Mucosa of rectum (tissue), 2 donors: ENCODE measurements around the gene MAP2.

Experiments used
- H3K27ac ChIP-seq, 2 donors: one replicate each; pipeline ENCODE4 v1.7.0; 2013; ENCODE audit warnings: inconsistent platforms in 2 of 2, low read depth in 2 of 2, low read length in 2 of 2
- H3K27me3 ChIP-seq, 2 donors: one replicate each; pipeline ENCODE4 v1.7.0; 2013; ENCODE audit warnings: low read length in 2 of 2; ENCODE audit not compliant: control insufficient read depth in 2 of 2, insufficient read depth in 2 of 2
- H3K36me3 ChIP-seq, 2 donors: one replicate each; pipeline ENCODE4 v1.7.0; 2013; ENCODE audit warnings: low read length in 2 of 2; ENCODE audit not compliant: control insufficient read depth in 2 of 2, insufficient read depth in 2 of 2
- H3K4me1 ChIP-seq, 2 donors: one replicate each; pipeline ENCODE4 v1.7.0; 2013; ENCODE audit warnings: low read length in 2 of 2, mild to moderate bottlenecking in 1 of 2; ENCODE audit not compliant: control insufficient read depth in 2 of 2, insufficient read depth in 2 of 2
- H3K4me3 ChIP-seq, 2 donors: one replicate each; pipeline ENCODE4 v1.7.0; 2013; ENCODE audit warnings: low read length in 2 of 2
- H3K9ac ChIP-seq, 2 donors: one replicate each; pipeline ENCODE4 v1.7.0; 2013; ENCODE audit warnings: low read length in 2 of 2, low read depth in 1 of 2, mild to moderate bottlenecking in 1 of 2
- H3K9me3 ChIP-seq, 2 donors: one replicate each; pipeline ENCODE4 v1.7.0; 2013; ENCODE audit warnings: low read length in 2 of 2; ENCODE audit not compliant: control insufficient read depth in 2 of 2
- donor health status: healthy.
- donor health status: Normal muscosa, but diverticular disease.

The MAP2 gene

GRCh38 chr2:209637293-209637692 is 213.4 kb downstream of the MAP2 start:
- Histone ChIP-seq H3K9me3 (no peaks in the 10 kb centered on the region), H3K4me1 (no peaks in the 10 kb centered on the region), H3K27ac (no peak overlapping the region), H3K27me3 (no peaks in the 10 kb centered on the region), H3K9ac (no peak overlapping the region), H3K4me3 (no peak overlapping the region), H3K36me3 (no peaks in the 10 kb centered on the region)

DNA sequence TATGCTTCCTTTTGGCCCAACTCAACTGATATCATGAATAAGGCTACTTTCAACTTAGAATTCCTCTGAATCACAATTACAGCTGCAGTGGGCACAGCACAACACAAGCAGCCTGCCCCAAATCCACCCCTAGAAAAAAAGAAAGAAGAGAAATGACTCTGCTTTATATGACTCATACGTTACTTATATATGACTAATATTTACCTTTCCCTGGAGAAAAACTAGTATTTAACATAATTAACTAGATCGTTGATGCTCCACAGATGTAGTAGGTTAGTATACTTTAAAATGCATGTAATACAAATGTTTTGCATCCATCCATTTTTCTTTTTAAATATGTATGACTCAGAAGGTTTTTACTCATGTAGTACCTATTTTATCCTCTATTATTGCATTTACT is 214.5 kb downstream of the MAP2 start:
- Histone ChIP-seq H3K4me1 (no peaks in the 10 kb centered on the region), H3K4me3 (no peak overlapping the region), H3K9ac (no peak overlapping the region), H3K27ac (no peak overlapping the region), H3K27me3 (no peaks in the 10 kb centered on the region), H3K36me3 (no peaks in the 10 kb centered on the region), H3K9me3 (no peaks in the 10 kb centered on the region)

DNA sequence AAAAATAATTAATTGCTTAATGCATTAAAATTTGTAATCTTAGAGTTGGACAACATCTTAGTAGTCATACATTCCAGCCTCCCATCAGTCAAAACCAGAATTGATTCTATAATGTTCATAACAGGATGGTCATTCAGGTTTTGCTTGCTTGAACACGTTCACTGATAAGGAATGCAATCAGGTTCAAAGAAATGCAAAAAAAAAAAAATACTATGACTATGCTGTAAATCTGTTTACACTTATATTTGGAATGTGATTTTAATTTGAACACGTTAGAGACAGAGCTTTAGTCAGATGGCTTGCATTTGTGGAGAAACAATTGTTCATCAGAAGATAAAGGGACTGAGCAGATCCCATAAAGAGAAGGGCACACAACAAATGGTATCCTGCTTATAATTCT is 216.5 kb downstream of the MAP2 start:
- Histone ChIP-seq H3K9ac (no peak overlapping the region), H3K27me3 (no peaks in the 10 kb centered on the region), H3K4me3 (no peak overlapping the region), H3K27ac (no peak overlapping the region), H3K4me1 (no peaks in the 10 kb centered on the region), H3K9me3 (no peaks in the 10 kb centered on the region), H3K36me3 (no peaks in the 10 kb centered on the region)

DNA sequence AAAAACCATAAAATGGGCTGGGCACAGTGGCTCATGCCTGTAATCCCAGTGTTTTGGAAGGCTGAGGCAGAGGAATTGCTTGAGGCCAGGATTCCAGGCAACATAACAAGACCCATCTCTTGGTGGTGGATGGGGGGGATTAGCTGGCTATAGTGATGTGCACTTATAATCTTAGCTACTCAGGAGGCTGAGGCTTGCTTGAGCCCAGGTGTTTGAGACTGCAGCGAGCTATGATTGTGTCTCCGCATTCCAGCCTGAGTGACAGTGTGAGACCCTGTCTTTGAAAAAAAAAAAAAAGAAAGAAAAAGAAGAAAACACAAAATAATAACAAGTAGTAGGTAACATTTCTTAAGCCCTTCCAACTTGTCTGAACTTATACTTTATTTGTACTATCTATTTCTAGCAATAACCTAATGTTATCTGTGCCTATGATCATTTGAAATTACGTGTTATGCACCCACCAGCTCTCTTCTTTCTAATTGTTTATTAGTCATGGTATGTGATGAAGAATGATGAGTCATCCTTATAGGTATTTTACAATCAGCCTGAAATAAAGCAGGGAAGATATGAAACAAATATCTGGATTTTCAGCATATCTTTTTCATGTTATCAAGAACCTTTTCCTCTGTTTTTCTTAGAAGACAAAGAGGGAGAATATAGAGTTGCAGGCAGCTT is 218.4 kb downstream of the MAP2 start:
- Histone ChIP-seq H3K4me1 (no peaks in the 10 kb centered on the region), H3K9me3 (no peaks in the 10 kb centered on the region), H3K4me3 (no peak overlapping the region), H3K27ac (no peak overlapping the region), H3K9ac (no peak overlapping the region), H3K36me3 (no peaks in the 10 kb centered on the region), H3K27me3 (no peaks in the 10 kb centered on the region)

- Histone ChIP-seq H3K27me3 (no peaks in the 10 kb centered on the region), H3K4me3 (no peak overlapping the region), H3K36me3 (no peaks in the 10 kb centered on the region), H3K9ac (no peak overlapping the region), H3K27ac (no peak overlapping the region), H3K4me1 (no peaks in the 10 kb centered on the region), H3K9me3 (no peaks in the 10 kb centered on the region)
Observed at GRCh38 chr2:209644842-209645241, 221.0 kb downstream of the MAP2 start.

- no peaks in the 10 kb centered on the region for H3K27me3 ChIP-seq
- no peak overlapping the region for H3K4me3 ChIP-seq
- H3K36me3 ChIP-seq = no peaks in the 10 kb centered on the region
- no peaks in the 10 kb centered on the region for H3K4me1 ChIP-seq
- H3K27ac ChIP-seq = no peak overlapping the region
- H3K9ac ChIP-seq = no peak overlapping the region
- H3K9me3 ChIP-seq = no peaks in the 10 kb centered on the region
Observed at GRCh38 chr2:209648714-209649113, 224.9 kb downstream of the MAP2 start.

DNA sequence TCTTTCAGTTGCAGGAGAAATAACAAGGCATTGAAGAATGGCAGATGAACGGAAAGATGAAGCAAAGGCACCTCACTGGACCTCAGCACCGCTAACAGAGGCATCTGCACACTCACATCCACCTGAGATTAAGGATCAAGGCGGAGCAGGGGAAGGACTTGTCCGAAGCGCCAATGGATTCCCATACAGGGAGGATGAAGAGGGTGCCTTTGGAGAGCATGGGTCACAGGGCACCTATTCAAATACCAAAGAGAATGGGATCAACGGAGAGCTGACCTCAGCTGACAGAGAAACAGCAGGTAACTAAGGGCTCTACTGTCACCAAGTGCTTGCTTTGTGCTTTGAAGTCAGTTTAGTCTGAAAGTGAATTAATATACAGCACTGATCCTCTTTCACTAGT is 229.3 kb downstream of the MAP2 start:
- Histone ChIP-seq H3K27ac (no peak overlapping the region), H3K36me3 (no peaks in the 10 kb centered on the region), H3K4me3 (no peak overlapping the region), H3K9ac (no peak overlapping the region), H3K27me3 (no peaks in the 10 kb centered on the region), H3K4me1 (no peaks in the 10 kb centered on the region), H3K9me3 (no peaks in the 10 kb centered on the region)

DNA sequence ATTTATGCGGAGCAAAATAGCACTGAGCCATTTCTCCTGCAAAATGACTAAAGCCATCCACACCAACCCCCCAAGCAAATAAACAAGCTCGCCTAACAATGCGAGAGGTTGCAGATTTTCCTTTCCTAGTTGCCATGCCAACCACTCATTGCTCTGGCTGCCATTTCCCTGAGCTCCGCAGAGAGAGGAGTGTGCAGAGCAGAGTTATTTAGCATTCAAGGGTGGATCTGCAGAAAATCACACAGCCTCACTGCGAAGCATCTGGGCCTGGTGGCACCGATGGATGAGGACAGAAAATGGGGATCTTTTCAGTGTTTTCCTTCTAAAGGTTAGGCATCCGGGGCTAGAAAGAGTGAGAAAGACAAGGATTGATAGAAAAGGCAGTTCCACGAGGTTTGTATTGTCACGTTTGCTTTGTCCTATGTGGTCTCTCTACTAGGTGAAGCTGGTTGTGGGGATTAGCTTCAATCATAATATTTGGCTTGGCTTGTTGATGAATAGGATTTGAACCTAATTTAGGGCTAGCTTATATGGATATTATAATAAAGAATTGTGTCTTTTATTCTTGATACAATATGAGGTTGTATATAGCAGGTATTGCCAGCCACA is 237.5 kb downstream of the MAP2 start:
- no peaks in the 10 kb centered on the region for H3K27me3 ChIP-seq
- H3K36me3 ChIP-seq = no peaks in the 10 kb centered on the region
- no peak overlapping the region for H3K27ac ChIP-seq
- no peaks in the 10 kb centered on the region for H3K9me3 ChIP-seq
- H3K4me3 ChIP-seq = no peak overlapping the region
- no peak overlapping the region for H3K9ac ChIP-seq
- H3K4me1 ChIP-seq = no peaks in the 10 kb centered on the region

DNA sequence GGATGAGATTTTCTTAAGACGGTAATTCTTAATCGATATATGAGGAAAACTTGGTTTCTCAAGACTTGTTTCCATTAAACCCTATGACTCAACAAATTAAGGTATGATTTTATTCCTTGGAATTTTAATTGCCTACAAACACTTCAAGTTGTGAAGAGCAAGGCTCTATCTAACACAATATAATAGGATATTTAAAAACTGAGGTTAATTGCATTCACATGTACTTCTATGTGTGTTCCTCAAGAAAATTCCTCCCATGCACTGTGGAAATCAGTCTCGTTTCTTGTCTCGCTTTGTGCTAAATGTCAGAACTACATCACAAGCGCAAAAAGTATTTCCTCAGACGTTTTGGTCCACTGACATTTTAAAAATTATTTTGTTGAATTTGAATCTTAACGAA is 238.2 kb downstream of the MAP2 start:
- Histone ChIP-seq H3K4me3 (no peak overlapping the region), H3K27ac (no peak overlapping the region), H3K9ac (no peak overlapping the region), H3K9me3 (no peaks in the 10 kb centered on the region), H3K27me3 (no peaks in the 10 kb centered on the region), H3K4me1 (no peaks in the 10 kb centered on the region), H3K36me3 (no peaks in the 10 kb centered on the region)

DNA sequence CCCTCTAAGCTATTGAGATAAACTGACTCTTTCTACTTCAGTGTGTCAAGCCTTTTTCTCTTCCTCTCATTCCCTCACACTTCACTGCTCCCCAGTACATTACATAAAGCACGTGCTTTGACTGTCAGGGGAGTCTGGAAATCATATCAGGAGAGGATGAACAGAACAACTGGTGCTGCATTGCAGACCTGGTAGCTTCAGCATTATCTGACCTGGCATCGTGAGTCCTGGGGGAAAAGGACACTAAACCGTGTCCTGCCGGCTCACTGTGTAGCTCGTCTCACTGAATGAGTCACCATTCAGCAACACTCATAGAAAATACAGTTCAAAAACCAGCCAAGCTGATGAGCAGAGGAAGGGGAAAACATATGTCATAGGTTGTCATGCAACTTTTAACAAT is 239.3 kb downstream of the MAP2 start:
- H3K9me3 ChIP-seq = no peaks in the 10 kb centered on the region
- H3K27me3 ChIP-seq = no peaks in the 10 kb centered on the region
- H3K4me1 ChIP-seq = no peaks in the 10 kb centered on the region
- no peak overlapping the region for H3K9ac ChIP-seq
- H3K27ac ChIP-seq = no peak overlapping the region
- H3K36me3 ChIP-seq = no peaks in the 10 kb centered on the region
- H3K4me3 ChIP-seq = no peak overlapping the region
